Testis (tissue), 2 donors: ENCODE results near the gene KPNB1.

Experiments used
- POLR2A ChIP-seq: fragments of 450-650 bp; IDR thresholded peaks from one replicate; pipeline ENCODE4 v1.6.1; 2017; ENCODE audit warnings: antibody characterized with exemption, mild to moderate bottlenecking, moderate library complexity
- TF ChIP-seq, protein P1 (sequence below), 3 experiments: fragments of 450-650 bp in 2 of 3; fragments of 200-600 bp in 1 of 3; sonication (generic) in 1 of 3; IDR thresholded peaks; one replicate each; pipeline ENCODE4 v1.5.1; 2016 to 2019; ENCODE audit warnings: antibody characterized with exemption in 3 of 3, mild to moderate bottlenecking in 2 of 3, moderate library complexity in 1 of 3

DNA sequence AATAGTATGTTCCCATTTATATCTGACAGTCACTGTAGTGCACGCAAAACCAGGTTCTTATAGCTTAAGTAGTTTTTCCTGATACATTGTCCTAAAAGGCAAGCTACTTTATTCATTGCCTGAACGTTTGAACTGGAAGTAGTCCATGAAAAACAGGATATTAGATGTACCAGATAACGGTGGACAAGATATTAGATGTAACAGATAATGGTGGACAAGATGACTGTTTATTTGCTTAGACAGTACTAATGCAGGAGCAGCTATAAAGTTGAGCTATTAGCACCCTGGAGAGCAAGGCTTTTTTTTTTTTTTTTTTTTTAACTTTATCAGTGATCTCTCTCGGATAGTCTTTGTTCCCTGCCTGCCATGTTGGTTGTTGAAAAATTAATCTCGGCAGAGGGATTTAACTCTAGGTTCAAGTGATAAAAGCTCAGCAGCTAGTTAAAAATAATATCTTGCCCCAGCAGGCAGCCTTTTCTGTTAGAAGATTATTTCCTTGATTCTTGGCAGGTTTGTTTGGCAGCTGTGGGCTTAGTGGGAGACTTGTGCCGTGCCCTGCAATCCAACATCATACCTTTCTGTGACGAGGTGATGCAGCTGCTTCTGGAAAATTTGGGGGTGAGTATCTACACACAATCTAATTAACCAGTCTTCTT, 26.9 kb downstream of the KPNB1 start:
- TF ChIP-seq, protein P1, sequence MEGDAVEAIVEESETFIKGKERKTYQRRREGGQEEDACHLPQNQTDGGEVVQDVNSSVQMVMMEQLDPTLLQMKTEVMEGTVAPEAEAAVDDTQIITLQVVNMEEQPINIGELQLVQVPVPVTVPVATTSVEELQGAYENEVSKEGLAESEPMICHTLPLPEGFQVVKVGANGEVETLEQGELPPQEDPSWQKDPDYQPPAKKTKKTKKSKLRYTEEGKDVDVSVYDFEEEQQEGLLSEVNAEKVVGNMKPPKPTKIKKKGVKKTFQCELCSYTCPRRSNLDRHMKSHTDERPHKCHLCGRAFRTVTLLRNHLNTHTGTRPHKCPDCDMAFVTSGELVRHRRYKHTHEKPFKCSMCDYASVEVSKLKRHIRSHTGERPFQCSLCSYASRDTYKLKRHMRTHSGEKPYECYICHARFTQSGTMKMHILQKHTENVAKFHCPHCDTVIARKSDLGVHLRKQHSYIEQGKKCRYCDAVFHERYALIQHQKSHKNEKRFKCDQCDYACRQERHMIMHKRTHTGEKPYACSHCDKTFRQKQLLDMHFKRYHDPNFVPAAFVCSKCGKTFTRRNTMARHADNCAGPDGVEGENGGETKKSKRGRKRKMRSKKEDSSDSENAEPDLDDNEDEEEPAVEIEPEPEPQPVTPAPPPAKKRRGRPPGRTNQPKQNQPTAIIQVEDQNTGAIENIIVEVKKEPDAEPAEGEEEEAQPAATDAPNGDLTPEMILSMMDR (IDR thresholded peaks at IDR 0.05), result no peak
- no peak for TF ChIP-seq POLR2A
